Cerebellar nuclear complex (tissue), 1 donor: ENCODE measurements around the gene TXNDC2.

ENCODE experiments used
- DNase-seq, 2 experiments: peaks; one replicate each; lab custom pipeline; 2025; lab: John Stamatoyannopoulos, UW

TXNDC2 gene

DNA sequence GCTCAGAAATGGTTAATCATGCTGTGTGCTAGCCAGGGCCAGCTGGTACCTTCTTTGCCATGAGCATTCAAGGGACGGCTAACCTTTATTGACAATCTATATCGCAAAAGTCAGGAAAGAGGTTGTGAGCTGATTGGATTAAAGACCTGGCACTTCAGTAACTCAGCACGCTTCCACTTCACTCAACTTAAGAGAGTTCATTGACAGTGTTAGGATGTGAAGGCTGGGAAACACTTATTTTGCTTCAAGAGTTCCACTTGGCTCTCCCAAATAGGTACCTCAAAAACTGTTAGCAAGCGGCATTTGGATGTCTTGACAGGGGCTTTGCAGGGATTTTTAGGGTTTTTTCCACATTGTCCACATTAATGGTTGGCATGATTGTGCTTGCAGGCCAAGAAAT, 25.1 kb upstream of the TXNDC2 start:
- no peak for DNase-seq

DNA sequence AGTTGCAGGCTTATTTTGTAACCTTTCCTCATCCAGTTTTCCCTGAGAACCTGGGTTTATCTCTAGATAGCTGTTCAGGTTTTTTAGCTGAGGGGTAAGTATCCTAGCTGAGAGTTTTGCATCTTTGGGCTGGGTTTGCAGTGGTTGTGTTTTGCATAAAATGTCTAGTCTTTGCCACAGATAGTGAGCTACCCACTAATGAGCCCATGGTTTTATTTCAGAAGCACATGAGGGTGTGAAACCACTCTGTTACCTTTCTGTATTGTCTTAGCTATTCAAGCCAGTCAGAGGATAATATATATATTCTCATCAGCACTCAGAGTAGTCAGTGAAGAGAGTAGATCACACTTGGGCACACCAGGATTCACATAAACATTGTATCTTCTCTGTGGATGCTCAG, 24.6 kb upstream of the TXNDC2 start:
- no peak for DNase-seq

DNA sequence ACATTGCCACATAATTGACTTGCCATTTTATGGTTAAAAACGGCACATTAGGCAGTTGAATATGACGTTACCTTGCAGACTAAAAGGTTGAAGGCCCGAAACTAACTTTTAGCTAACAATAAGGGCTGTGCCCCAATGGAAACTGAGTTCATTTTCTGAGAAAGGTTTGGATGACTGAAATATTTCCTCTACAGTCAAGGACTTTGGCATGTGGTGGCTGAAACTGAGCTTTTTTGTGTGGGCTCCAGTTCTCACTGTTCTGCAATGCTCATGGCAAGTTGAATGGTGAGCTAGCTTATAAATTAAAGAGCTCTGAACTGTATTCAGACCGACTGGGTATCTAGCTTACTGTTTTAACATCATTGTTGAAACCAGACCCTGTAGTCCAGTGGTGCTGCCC, 23.8 kb upstream of the TXNDC2 start:
- no peak for DNase-seq

DNA sequence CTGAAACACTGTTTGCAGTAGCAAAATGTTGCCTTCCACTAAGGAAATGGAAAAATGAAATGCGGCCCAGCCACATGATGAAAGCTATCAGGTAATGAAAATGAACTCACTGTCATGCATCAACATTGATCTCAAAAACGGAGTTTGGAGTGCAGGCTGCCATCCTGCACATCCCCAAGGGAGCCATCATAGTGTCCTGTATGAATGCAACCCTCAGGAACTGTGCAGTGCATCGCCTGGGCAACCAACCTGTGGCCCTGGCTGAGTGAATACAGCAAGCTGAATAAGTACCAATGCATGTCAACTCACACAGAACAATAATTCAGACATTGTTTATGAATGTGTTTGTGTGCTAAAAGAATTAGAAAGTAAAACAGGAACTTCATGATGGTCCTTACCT, 23.1 kb upstream of the TXNDC2 start:
- no peak for DNase-seq

DNA sequence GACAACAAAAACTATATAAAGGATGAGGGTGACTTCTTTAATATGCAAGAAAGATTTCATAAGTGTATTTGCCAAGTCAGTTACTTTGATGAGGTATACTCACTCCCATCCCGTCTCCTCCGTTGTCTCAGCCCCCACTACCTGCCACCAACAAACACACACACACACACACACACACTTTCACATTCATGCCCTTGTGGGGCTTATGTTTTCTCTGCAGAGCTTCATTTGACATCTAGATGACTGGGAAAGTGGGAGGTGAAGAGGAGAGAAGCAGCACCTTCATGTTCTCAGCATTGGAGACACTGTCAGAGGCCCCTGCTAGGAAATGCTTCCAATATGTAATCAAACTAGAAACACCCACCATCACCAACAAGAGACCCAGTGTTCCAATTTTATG, 22.5 kb upstream of the TXNDC2 start:
- DNase-seq, result no peak

DNA sequence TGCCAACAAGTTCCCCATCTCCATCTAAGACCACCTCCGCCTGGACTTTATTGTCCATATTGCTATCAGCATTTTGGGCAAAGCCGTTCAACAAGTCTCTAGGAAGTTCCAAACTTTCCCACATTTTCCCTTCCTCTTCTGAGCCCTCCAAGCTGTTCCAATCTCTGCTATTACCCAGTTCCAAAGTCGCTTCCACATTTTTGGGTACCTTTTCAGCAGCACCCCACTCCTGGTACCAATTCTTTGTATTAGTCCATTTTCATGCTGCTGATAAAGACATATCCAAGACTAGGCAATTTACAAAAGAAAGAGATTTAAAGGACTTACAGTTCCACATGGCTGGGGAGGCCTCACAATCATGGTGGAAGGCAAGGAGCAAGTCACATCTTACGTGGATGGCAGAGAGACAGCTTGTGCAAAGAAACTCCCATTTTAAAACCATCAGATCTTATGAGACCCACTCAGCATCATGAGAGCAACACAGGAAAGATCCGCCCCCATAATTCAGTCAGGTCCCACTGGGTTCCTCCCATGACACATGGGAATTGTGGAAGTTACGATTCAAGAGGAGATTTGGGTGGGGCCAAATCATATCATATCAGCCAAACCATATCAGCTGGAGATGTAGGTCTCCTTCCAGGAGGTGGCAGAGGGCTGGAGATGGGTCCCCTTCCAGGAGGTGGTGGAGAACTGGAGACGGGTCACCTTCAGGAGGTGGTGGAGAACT, 19.8 kb upstream of the TXNDC2 start:
- DNase-seq, result no peak

DNA sequence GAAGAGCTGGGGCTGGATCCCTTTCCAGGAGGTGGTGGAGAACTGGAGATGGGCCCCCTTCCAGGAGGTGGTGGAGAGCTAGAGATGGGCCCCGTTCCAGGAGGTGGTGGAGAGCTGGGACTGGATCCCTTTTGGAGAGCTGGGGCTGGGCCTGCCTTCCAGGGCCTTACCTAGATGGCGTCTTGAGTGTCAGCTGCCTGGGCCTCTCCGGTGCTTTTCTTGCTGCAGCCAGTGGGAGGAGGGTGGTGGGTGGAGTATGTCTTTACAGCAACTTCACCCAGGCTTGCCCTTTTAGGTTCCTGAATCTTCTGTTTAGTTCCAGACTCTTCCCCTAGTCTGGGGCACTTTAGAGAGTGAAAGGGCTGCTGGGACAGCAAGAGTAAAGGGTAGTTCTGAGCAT, 19.1 kb upstream of the TXNDC2 start:
- DNase-seq, result no peak

DNA sequence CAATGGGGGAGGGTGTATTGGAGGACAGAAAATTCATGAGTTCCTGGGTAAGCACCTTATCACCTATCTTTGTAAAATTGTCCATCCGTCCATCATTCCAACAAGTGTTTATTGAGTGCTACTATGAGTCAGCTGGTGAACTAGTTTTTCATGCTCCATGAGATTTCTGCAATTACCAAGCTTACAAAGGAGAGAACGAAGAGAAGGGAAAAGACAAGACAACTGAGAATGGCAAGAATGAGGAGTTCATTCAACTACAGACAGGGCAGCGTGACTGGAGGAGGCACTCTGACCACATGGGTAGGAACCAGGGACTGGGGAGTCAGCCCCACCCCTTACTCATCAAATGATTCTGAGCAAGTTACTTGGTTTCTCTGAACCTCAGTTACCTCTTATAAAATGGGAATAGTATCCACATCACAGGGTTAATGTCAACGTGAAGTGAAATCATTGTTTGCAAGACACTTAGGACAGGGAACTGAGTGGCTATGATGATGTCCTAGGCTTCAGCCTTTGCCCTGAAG, 18.6 kb upstream of the TXNDC2 start:
- no peak for DNase-seq

DNA sequence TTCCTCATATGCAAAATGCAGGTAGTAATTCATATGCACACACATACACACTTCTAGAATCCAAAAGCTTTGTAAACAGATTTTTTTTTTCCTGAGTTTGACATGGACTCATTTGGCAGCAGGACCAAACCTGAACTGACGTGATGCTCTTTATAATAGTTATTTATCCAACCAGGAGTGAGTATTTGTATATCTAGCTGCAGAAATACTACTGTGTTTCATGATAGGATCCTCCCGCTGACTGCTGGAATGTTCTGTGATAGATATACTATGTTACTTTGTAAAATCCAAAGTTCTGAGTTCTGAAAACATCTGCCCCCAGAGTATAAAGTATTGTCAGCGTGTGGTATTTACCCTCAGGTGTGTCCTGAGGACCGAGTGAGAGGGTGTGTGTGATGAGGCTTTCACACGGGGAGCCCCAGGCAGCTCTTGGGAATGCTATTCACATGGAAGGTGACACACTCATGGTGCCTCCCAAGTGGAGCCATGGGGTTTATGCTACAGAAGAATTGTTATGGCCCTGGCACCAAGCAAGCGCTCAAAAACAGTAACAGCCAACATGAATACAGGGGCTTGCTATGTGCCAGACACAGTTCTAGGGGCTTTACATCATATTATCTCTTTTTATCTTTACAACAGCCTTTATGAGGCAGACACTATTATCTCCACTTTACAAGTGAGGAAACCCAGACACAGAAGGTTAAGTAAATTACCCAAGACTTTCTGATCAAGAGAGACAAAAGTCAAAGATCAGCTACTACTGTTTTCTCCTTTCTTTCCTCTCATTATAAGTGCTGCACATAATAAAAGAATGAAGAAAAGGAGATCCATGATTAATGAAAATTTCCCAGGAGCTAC, 16.7 kb upstream of the TXNDC2 start:
- DNase-seq, result no peak

DNA sequence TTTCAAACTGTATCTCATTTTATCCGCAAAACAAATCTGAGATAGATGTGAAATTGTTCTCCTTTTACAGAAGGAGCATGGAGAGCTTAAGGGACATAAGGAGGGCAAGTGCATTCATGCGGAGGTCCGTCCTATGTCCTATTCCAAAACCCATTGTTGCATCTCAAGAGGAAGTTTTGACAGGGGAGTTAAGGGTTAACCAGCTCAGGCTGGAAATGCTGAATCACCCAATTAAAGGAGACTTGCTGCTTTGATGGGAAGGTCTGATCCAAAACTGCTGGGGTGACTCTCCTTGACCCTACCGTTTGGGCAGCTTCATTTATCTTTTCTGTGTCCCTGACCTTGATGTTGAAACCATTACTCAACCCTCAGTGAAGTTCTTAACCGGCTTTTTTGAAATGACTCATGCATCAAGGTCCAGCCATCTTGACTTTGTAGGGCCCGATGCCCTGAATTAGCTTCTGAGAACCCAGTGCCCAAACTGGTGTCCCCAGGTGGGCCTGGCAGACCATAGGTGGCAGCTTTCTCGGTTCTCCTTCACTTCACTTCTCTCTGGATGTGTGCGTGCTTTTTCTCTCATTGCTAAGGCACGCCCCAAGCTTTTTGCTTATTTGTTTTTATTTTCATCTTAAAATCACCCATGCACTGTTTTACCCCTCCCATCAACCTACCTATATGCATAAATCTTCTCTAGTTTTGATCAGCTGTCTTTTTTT, 15.9 kb upstream of the TXNDC2 start:
- no peak for DNase-seq

DNA sequence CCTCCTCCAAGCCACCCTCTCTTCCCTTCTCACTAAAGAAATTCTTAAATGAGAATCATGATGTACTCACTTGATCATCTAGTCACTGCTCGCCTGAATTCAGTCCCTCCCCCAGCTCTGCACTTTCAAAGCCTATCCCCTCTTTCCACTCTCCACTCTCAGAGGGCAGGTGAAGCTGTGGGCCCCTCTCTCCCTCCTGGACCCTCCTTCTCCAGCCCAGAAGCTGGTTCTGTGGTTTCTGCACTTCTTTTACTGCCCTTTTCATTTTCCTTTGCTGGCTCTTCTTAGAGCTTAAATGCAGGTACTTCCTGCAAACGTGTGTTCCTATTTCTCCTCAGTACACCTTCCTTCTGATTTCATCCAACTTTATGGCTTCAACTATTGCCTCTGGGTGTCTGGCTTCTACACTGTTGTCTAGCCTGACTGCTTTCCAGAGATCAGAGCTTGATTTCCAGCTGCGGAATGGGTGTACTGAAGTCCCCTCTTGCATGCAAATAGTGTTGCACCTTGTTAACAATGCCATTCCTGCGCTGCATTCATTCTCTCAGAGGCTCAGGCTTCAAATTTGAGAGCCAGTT, 15.3 kb upstream of the TXNDC2 start:
- no peak for DNase-seq

DNA sequence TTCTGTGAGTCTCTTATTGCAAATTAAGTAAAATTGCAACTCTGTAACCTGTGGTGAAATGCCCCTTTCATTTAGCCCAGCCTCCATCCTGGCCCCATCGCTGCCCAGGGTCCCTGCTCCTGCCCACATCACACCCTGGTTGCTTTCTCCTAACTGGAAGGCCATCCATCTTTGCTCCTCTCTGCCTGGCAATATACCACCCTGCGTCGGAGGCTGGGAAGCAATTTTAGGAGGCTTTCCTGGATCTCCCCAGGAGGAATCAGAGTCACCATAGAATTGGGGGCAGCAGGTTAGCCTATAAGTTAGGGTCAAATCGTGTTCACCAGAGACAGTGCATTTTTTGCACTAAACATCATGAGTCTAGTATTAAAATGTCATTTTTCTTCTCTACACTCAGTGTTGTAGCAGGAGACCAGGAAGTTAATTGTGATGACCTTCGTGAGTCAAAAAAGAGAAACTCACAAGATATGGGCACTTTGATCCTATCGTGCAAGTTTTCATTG, 14.5 kb upstream of the TXNDC2 start:
- no peak for DNase-seq

DNA sequence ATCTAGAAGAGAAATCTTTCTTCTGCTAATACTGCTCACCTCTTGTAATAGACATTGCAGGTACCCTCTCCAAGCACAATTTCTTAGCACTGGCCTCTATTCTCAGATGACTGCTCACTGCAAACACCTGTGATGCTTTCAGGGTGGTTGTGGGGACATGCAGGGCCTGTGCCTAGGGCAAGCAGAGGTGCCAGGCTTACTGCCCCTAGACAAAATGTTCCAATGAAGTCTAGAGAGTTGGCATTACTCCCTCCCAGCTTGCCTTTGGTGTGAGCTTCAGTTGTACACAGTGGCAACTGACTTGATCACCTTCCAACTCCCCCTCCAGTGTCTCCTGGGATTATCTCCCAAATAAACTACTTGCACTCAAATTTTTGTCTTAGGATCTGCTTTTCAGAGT, 12.9 kb upstream of the TXNDC2 start:
- DNase-seq, result no peak

DNA sequence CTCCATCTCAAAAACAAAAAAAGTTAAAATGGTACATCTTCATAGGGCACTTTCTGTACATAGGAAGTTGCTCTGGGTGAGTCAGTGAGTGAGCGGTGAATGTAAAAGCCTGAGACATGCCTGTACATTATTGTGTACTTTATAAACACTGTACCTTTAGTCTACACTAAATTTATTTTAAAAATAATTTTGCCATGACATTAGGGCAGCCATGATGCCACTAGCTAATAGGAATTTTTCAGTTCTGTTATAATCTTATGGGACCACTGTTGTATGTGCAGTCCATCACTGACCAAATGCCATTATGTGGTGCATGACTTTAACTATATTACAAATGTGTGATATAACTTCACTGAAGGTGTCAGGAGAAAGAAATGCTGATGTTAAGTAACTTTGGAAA, 11.0 kb upstream of the TXNDC2 start:
- DNase-seq, result no peak

DNA sequence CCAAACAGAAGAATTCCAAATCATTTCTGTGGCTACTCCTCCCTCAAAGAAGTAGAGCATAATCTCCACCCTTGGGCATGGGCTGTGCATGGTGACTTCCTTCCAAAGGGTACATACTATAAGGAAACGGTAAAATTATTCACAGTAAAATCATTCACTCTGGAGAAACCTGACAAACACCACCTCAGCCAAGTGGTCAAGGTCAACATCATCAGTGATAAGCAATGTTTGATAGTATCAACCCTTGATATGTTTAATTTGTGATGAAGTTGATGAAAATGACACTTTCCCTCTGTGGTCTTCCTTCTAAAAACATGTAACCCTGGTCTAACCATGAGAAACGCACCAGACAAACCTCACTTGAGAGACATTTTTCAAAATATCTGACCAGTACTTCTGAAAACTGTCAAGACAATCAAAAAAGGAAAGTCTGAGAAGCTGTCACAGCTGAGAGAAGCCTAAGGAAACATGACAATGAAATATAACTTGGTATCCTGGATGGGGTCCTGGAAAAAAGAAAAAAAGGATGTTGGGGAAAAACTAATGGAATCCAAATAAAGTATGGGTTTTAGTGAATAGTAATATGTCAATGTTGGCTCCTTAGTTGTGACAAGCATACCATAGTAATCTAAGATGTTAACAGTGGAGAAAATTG, 9.4 kb upstream of the TXNDC2 start:
- DNase-seq, result no peak

DNA sequence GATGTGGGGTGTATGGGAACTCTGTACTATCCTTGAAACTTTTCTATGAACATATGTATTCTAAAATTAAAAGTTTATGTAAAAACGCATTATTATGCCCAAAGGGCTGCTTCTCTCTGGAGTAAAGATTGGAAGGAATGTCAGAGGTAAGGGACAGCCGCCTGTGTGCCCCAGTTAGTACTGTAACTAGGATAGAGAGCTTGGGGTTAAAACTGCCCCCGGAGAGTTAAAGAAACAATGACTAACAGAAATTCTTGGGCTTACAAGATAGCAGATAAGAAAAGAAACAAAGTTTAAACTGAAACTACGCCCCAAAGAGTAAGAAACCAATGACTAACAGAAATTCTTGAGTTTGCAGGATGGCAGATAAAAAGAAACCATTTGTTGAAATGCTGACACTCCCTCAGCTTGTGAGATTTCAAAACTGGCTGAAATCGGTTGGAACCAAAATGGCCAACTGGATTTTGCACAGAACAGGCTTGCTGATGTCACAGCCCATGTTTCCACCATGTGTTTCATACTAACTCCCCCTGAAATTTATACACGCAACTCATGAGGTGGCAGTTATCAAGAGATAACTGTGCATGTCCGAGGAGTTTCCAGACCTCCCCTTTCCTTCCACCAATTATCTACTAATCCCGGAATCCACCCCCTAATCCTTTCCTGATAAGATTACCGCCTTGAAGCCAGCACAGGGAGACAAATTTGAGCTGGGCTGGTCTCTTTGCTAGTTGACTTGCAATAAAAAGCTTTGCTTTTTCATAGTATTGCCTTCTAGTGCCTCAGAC, 8.7 kb upstream of the TXNDC2 start:
- no peak for DNase-seq

DNA sequence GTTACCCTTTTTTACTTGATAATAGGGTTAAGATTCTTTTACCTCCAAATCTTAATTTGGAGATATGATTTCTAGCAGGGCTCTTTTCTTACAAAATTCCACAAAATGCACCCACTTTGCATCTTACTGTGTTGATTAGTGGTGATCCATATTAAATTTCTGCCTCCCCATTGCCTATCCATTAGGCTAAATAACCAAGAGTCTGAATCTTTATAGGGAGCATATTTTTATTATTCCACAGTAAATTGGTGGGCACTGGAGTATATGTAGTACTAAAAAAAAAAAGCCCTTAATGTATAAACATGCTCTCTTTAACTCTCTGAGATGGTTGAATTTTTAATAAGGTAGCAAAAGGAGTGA, 8.1 kb upstream of the TXNDC2 start:
- no peak for DNase-seq

DNA sequence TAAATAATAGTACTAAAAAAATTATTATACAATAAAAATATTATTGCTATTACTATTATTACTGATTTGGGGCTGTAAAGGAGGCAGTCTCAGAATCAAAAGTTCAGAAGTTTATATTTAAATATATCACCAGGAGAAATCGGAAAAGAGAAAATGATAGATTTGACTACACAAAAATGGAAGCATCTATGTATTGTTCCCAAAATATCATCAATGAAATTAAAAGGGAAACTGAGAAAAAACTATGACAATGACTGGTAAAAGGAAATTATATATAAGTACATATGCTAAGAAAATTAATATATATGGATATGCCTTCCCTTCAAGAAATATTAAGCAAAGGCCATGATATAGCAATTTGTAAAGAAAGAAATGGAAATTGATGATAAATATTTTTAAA, 7.7 kb upstream of the TXNDC2 start:
- no peak for DNase-seq

DNA sequence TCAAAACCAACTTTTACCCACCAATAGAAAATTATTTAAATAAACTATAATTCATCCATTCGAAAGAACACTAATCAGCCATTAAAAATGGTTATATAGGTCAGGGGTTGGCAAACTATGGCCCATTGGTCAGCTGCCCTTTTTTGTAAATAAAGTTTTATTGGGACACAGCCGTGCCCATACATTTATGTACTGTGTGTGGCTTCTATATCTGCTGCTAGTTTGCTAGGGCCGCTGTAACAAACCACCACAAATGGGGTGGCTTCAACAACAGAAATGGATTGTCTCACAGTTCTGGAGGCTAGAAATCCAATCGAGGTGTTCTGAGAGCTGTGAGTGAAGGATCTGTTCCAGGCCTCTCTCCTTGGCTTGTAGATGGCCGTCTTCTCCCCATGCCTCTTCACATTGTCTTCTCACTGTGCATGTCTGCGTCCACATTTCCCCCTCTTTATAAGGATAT, 7.0 kb upstream of the TXNDC2 start:
- no peak for DNase-seq

DNA sequence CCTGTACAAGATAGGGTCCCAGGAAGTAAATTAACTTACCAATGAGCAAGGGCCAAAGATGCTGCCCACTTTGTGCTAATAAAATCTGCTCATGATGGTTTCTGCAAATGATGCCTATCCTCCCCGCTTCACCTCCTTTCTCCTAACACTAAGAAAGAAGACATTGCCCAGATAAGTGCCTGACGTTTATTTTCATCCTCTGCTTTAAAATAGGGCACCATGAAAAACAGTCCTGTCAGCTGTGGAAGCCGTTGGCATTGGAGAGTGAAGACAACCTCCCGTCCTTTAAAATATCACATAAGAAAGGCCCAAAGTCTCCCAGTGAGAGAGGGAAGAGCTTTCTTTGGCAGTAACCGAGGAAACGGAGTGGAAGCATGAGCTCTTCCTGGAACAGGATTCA, 1.7 kb upstream of the TXNDC2 start:
- no peak for DNase-seq
